Measurements from ENCODE around the gene MAP1B.

MAP1B gene

GRCh38 chr5:72153551-72153950, 46.3 kb downstream of the MAP1B start:
- Histone ChIP-seq H3F3A (ENCODE audit: insufficient read depth, low read length) (no peaks in the 10 kb centered on the region), H3K79me2 (ENCODE audit: low read length) (no peaks in the 10 kb centered on the region)

DNA sequence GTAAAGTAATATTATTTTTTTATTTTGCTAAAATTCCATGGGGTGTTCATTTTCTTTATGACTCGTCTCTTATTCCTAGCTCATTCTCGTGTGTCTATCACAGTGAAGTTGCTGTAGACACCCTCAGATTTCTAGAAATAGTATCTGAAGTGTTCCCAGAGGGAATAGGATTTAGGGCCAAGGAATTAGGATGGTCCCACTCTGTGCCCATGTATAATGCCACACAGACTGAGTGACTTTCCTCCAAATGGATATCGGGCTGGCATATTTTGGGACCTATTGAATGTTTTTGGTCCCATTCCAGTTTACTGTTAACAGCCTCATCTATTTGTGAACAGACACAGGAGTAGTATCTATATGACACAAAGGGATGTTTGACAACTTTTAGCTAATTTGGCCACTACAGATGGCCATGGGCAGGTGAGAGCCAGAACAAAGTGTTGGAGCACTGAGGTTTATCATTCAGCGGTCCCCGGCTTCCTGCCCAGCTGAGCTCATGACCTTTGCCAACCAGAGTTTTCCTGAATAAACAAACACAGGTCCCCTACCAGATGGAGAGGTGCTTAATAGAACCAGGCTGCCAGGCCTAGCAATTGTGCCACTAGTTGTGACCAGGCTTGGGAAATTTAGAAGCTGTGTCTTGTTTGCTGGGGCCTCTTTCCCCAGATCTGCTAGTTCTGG, 46.9 kb downstream of the MAP1B start:
- no peak overlapping the region for H3K9ac ChIP-seq (ENCODE audit: low read length)
- no peak overlapping the region for H3K4me3 ChIP-seq (ENCODE audit: low read length)
- TF ChIP-seq, protein P1, sequence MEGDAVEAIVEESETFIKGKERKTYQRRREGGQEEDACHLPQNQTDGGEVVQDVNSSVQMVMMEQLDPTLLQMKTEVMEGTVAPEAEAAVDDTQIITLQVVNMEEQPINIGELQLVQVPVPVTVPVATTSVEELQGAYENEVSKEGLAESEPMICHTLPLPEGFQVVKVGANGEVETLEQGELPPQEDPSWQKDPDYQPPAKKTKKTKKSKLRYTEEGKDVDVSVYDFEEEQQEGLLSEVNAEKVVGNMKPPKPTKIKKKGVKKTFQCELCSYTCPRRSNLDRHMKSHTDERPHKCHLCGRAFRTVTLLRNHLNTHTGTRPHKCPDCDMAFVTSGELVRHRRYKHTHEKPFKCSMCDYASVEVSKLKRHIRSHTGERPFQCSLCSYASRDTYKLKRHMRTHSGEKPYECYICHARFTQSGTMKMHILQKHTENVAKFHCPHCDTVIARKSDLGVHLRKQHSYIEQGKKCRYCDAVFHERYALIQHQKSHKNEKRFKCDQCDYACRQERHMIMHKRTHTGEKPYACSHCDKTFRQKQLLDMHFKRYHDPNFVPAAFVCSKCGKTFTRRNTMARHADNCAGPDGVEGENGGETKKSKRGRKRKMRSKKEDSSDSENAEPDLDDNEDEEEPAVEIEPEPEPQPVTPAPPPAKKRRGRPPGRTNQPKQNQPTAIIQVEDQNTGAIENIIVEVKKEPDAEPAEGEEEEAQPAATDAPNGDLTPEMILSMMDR (IDR thresholded peaks at IDR 0.05; ENCODE audit: low read length), result no peak
- no peak for TF ChIP-seq EZH2phosphoT487 (IDR thresholded peaks at IDR 0.05; ENCODE audit: low read length)
- TF ChIP-seq EZH2 (optimal IDR thresholded peaks at IDR 0.05; ENCODE audit: low read depth, low read length), result no peak
- no peak overlapping the region for H3K27ac ChIP-seq (ENCODE audit: low read length)
- H3F3A ChIP-seq (ENCODE audit: insufficient read depth, low read length), result no peaks in the 10 kb centered on the region
- no peak overlapping the region for H2AFZ ChIP-seq (ENCODE audit: low read length)
- DNase-seq, result no peak
- H3K4me1 ChIP-seq (ENCODE audit: low read length), result no peaks in the 10 kb centered on the region
- no peaks in the 10 kb centered on the region for H3K36me3 ChIP-seq (replicated peaks; ENCODE audit: insufficient read depth, low read length)
- H3K4me2 ChIP-seq (ENCODE audit: low read depth, low read length), result no peak overlapping the region
- no peaks in the 10 kb centered on the region for H3K9me3 ChIP-seq (replicated peaks; ENCODE audit: insufficient read depth, low read length)
- no peaks in the 10 kb centered on the region for H3K79me2 ChIP-seq (ENCODE audit: low read length)
- H3K9me2 ChIP-seq (replicated peaks; ENCODE audit: insufficient read depth, low read length), result no peaks in the 10 kb centered on the region
- H3K27me3 ChIP-seq (replicated peaks; ENCODE audit: insufficient read depth, low read length), result no peaks in the 10 kb centered on the region
- no peaks in the 10 kb centered on the region for H4K20me1 ChIP-seq (ENCODE audit: insufficient read depth, low read length)

More at GRCh38 chr5:72153551-72153950, 46.3 kb downstream of the MAP1B start:
- Histone ChIP-seq H4K20me1 (ENCODE audit: insufficient read depth, low read length) (no peaks in the 10 kb centered on the region), H2AFZ (ENCODE audit: low read length) (no peak overlapping the region), H3K27ac (ENCODE audit: low read length) (no peak overlapping the region), H3K4me1 (ENCODE audit: low read length) (no peaks in the 10 kb centered on the region), H3K9me3 (replicated peaks; ENCODE audit: insufficient read depth, low read length) (no peaks in the 10 kb centered on the region), H3K36me3 (replicated peaks; ENCODE audit: insufficient read depth, low read length) (no peaks in the 10 kb centered on the region), H3K27me3 (replicated peaks; ENCODE audit: insufficient read depth, low read length) (no peaks in the 10 kb centered on the region), H3K4me3 (ENCODE audit: low read length) (no peak overlapping the region), H3K9ac (ENCODE audit: low read length) (no peak overlapping the region), H3K4me2 (ENCODE audit: low read depth, low read length) (no peak overlapping the region), H3K9me2 (replicated peaks; ENCODE audit: insufficient read depth, low read length) (no peaks in the 10 kb centered on the region)
- no peak for DNase-seq
- TF ChIP-seq, protein P1 (IDR thresholded peaks at IDR 0.05; ENCODE audit: low read length), result no peak
- TF ChIP-seq EZH2phosphoT487 (IDR thresholded peaks at IDR 0.05; ENCODE audit: low read length) (no peak), EZH2 (optimal IDR thresholded peaks at IDR 0.05; ENCODE audit: low read depth, low read length) (no peak)

DNA sequence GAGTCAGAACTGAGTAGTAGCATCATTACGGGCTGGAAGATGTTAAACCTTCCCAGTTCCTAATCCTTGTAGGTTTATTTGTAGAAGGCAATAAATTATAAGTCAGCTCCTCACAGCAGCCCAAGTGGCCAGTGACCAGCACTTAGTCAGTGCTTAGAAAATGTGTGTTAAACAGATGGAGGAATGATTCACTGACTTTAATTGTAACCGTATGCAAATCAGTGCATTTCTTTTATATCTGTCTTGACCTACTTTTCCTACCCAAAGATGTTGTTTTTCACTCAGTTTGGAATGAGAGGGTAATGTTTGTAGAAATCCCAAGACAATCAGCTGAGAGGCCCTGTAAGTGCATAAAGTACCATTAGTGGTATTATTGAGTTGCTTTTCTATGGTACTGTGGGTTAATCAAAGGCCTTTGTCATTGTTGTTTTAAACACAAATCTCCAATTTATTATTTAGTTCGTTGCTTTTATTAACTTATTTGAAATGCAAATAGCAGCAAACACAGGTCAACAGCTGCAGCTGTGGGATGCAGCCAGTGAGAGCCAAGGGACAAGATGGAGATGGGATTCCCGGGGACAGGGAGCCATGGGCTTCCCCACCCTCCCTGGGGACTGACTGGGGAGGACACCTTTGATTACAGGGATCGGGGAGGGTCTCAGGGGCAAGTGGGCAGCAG, 49.8 kb downstream of the MAP1B start:
- H4K20me1 ChIP-seq (ENCODE audit: insufficient read depth, low read length), result no peaks in the 10 kb centered on the region
- H3K9me3 ChIP-seq (replicated peaks; ENCODE audit: insufficient read depth, low read length), result no peaks in the 10 kb centered on the region
- H3K79me2 ChIP-seq (ENCODE audit: low read length), result no peaks in the 10 kb centered on the region
- no peak for DNase-seq
- TF ChIP-seq EZH2phosphoT487 (IDR thresholded peaks at IDR 0.05; ENCODE audit: low read length) (no peak), EZH2 (optimal IDR thresholded peaks at IDR 0.05; ENCODE audit: low read depth, low read length) (no peak)
- TF ChIP-seq, protein P1 (IDR thresholded peaks at IDR 0.05; ENCODE audit: low read length), result no peak
- no peaks in the 10 kb centered on the region for H3K9me2 ChIP-seq (replicated peaks; ENCODE audit: insufficient read depth, low read length)
- no peaks in the 10 kb centered on the region for H3K36me3 ChIP-seq (replicated peaks; ENCODE audit: insufficient read depth, low read length)
- no peaks in the 10 kb centered on the region for H3K4me1 ChIP-seq (ENCODE audit: low read length)
- H3K9ac ChIP-seq (ENCODE audit: low read length), result no peak overlapping the region
- no peak overlapping the region for H3K4me3 ChIP-seq (ENCODE audit: low read length)
- H3F3A ChIP-seq (ENCODE audit: insufficient read depth, low read length), result no peaks in the 10 kb centered on the region
- no peak overlapping the region for H3K4me2 ChIP-seq (ENCODE audit: low read depth, low read length)
- no peaks in the 10 kb centered on the region for H3K27me3 ChIP-seq (replicated peaks; ENCODE audit: insufficient read depth, low read length)
- H3K27ac ChIP-seq (ENCODE audit: low read length), result no peak overlapping the region
- H2AFZ ChIP-seq (ENCODE audit: low read length), result no peak overlapping the region

Measured in MM.1S (cell line).